Stimulated activated naive CD4-positive, alpha-beta T cell treated with Interleukin-2 at 50 U/mL for 16 hours (primary cell): ENCODE data around the gene RNF175.
"Not testable (repeated sequence)": the region's sequence is repeated elsewhere in the genome, so short reads cannot be mapped to it uniquely, and the experiment has no call there.

ENCODE experiments used
- DNase-seq: peaks from one replicate; lab custom pipeline; 2025; lab: John Stamatoyannopoulos, UW

The RNF175 gene

DNA sequence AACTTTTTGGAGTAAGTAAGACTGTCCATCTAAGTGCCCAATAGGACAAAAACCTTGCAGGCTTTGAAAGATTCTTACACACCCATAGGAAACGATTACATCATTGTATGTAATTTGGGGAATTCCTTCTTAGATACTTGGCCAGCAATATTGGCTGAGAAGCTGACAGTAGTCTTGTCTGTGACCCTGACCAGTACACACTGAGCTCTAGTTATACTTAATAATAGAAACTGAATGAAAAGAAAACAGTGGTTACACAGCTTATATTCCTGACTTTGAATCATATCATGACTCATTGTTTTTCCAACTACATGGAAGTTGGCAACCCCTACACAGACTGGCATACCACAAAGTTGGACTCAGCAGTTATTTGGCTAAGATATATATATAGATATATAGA, 82.8 kb downstream of the RNF175 start:
- DNase-seq, result no peak

DNA sequence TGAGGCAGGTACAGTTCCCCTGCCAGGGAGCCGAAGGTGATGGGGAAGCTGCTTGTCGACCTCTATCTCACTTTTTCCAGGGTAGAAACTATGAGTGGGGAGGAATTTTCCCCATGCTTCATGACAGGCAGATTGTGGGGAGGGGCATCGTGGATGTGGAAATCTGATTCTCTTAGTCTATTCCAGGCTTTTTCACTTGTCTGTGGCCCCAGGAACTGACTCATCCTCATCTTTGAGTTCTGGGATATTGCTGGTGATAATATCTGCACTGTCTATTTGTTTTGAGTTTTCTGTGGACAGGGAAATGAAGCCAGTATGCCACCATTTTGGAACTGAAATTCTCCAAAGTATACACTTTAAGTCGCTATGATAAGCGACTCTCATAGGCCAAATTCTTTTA, 83.3 kb downstream of the RNF175 start:
- DNase-seq, result no peak

DNA sequence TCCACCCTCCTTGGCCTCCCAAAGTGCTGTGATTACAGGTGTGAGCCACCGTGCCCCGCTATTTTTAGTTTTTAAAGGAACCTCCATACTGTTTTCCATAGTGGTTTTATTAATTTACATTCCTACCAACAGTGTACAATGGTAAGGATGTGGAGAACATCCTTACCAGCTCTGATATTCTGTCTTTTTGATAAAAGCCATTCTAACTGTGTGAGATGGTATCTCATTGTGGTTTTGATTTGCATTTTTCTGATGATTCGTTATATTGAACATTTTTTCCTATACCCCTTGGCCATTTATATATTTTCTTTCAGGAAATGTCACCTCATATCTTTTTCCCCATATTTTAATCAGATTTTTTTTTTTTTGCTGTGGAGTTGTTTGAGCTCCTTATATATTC, 90.0 kb downstream of the RNF175 start:
- no peak for DNase-seq

DNA sequence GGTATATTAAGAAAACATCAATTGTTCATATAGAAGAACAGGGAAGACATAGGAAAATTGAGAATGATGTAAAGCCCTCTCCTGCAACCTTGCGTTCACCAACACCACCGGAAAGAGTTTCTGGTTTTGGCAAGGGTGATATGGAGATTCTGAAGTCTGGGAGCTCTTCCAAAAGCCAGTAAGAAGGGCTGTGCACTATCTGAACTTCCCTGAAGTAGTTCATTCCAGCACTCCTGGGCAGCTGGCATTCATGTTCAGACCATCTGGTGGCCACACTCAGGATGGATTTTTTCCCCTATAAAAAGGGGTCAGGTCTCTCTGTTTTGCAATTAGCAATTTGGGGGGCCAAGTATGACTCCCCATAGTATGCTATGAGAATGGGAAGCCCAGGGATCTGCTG, 91.2 kb downstream of the RNF175 start:
- DNase-seq, result no peak

DNA sequence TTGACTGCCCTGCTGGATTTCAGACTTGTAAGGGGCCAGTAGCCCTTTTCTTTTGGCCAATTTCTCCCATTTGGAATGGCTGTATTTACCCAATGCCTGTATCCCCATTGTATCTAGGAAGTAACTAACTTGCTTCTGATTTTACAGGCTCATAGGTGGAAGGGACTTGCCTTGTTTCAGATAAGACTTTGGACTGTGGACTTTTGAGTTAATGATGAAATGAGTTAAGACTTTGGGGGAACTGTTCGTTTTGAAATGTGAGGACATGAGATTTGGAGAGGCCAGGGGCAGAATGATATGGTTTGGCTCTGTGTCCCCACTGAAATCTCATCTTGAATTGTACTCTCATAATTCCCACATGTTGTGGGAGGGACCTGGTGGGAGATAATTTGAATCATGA, 93.3 kb downstream of the RNF175 start:
- DNase-seq, result not testable (repeated sequence)

DNA sequence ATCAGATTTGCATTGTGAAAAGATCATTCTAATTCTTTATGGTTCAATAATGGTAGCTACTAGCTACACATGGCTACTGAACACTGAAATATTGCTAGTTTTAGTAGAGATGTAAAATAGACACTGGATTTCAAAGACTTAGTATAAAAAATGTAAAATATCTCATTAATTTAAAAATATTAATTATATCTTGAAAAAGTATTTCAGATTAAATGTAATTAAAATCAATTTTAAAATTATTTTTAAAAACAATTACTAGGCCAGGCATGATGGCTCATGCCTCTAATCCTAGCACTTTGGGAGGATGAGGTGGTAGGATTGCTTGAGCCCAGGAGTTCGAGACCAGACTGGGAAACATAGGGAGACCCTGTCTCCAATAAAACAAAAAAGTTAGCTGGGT, 96.2 kb downstream of the RNF175 start:
- no peak for DNase-seq

DNA sequence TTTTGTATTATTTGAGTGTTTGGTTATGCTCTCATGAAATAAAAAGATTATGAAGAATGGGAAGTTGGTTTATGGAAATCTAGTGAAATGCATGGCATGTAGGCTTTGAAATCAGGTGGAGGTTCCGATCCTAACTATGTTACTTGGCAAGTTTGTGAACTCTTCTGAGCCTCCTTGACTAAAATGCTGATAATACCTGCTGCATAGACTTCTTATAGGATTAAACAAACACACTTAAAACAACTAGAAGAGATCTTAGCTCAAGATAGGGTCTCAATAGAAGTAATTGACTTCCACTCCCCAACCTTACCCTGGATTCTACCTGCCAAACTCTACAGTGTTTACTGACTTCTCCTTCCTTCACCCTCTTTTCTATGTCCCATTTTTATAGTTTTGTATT, 97.9 kb downstream of the RNF175 start:
- DNase-seq, result no peak

DNA sequence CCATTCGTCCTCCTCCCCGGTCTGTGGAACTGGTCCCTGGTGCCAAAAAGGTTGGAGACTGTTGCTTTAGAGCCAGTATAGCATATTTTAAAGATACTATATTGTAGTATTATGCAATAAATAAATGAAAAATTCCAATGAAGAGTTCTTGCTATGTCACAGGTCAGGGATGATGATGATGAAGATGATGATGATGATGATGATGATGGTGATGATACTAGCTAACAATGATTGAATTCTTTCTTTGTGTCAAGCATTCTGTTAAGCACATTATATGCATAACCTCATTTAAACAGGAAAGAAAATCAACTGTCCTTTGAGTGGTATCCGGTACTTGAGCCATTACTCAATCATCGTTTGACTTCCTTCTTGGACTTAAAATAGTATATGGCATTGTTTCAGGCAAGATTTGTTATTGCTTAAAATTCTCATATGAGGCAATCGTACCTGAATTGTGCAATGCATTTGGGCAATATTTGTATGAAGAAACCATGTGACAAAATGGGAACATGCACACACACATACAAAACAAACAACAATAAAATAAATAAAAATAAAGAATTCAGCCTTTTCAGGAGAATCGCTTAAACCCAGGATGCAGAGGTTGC, 98.5 kb downstream of the RNF175 start:
- no peak for DNase-seq
